ENCODE results near the gene IVD. TPM values are rescaled to one million over a fixed set of nuclear protein-coding genes. Genes with fewer than 3 reads are reported as not detected.
A peak's percentile ranks its signal among the peaks of the same experiment; 100 is the strongest.

IVD gene
- total and polyA plus RNA-seq, 9 of the 15 experiments (the other 6 are each of a cell fraction or from before 2014, with no cell fraction given), result 0.15 to 4.5 (median 2.4) TPM

DNA sequence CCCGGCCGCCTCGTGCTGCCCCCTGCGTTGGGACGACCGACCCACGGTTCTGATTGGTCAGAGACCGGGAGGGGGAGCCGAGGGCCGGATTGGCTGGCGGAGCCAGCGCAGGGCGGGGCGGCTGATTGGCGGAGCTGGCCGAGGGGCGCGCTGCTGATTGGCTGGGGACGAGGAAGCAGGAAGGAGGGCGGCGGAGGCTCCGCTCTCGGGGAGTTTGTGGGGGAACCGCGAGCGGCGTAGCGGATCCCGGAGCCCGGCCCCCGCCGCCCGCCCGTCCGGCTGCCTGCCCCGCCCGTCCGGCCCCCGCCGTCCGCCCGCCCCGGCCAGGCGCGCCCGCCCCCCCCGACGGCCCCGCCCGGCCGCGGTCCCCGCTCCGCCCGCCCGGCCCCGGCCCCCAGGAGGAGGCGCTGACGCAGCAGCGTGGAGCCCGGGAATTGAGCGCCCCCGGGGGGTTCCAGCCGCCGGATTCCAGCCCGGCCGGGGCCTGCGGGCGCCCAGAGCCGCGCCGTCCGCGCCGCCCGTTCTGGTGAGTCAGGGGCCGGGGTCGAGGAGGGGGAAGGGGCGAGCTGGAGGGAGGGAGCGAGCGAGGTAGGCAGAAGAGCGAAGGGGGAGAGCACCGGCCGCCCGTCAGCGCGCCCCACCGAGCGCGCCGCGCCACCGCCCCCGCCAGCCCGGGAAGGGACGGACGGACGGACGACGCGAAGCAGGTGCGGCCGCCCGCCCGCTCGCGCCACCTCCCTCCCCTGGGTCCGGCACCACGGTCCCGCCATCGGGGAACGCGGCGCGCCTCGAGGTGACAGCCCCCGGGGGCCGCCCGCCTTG lies 35.4 kb downstream of the IVD start, which contains the start of gene BAHD1 (continued):
- TF ChIP-seq, protein P1, sequence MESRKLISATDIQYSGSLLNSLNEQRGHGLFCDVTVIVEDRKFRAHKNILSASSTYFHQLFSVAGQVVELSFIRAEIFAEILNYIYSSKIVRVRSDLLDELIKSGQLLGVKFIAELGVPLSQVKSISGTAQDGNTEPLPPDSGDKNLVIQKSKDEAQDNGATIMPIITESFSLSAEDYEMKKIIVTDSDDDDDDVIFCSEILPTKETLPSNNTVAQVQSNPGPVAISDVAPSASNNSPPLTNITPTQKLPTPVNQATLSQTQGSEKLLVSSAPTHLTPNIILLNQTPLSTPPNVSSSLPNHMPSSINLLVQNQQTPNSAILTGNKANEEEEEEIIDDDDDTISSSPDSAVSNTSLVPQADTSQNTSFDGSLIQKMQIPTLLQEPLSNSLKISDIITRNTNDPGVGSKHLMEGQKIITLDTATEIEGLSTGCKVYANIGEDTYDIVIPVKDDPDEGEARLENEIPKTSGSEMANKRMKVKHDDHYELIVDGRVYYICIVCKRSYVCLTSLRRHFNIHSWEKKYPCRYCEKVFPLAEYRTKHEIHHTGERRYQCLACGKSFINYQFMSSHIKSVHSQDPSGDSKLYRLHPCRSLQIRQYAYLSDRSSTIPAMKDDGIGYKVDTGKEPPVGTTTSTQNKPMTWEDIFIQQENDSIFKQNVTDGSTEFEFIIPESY (CRISPR knock-in tag; IDR thresholded peaks at IDR 0.05), result no peak
- TF ChIP-seq GATA2 (CRISPR knock-in tag; IDR thresholded peaks at IDR 0.05), result no peak
- TF ChIP-seq, protein P2, sequence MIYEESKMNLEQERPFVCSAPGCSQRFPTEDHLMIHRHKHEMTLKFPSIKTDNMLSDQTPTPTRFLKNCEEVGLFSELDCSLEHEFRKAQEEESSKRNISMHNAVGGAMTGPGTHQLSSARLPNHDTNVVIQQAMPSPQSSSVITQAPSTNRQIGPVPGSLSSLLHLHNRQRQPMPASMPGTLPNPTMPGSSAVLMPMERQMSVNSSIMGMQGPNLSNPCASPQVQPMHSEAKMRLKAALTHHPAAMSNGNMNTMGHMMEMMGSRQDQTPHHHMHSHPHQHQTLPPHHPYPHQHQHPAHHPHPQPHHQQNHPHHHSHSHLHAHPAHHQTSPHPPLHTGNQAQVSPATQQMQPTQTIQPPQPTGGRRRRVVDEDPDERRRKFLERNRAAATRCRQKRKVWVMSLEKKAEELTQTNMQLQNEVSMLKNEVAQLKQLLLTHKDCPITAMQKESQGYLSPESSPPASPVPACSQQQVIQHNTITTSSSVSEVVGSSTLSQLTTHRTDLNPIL (CRISPR knock-in tag; IDR thresholded peaks at IDR 0.05), result no peak
- TF ChIP-seq, protein P3, sequence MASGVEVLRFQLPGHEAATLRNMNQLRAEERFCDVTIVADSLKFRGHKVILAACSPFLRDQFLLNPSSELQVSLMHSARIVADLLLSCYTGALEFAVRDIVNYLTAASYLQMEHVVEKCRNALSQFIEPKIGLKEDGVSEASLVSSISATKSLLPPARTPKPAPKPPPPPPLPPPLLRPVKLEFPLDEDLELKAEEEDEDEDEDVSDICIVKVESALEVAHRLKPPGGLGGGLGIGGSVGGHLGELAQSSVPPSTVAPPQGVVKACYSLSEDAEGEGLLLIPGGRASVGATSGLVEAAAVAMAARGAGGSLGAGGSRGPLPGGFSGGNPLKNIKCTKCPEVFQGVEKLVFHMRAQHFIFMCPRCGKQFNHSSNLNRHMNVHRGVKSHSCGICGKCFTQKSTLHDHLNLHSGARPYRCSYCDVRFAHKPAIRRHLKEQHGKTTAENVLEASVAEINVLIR (CRISPR knock-in tag; IDR thresholded peaks at IDR 0.05), result no peak
- TF ChIP-seq ZNF165 (CRISPR knock-in tag; IDR thresholded peaks at IDR 0.05; ENCODE audit: borderline replicate concordance), result no peak
- no peak for TF ChIP-seq ZNF57 (CRISPR knock-in tag; IDR thresholded peaks at IDR 0.05)
- no peak for TF ChIP-seq XRCC4 (IDR thresholded peaks at IDR 0.05; ENCODE audit: extremely low read depth, insufficient read depth, insufficient read length)
- no peak for TF ChIP-seq RAD51 (IDR thresholded peaks at IDR 0.05; ENCODE audit: borderline replicate concordance, low read depth)
- TF ChIP-seq, protein P4, sequence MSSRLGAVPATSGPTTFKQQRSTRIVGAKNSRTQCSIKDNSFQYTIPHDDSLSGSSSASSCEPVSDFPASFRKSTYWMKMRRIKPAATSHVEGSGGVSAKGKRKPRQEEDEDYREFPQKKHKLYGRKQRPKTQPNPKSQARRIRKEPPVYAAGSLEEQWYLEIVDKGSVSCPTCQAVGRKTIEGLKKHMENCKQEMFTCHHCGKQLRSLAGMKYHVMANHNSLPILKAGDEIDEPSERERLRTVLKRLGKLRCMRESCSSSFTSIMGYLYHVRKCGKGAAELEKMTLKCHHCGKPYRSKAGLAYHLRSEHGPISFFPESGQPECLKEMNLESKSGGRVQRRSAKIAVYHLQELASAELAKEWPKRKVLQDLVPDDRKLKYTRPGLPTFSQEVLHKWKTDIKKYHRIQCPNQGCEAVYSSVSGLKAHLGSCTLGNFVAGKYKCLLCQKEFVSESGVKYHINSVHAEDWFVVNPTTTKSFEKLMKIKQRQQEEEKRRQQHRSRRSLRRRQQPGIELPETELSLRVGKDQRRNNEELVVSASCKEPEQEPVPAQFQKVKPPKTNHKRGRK (tag; IDR thresholded peaks at IDR 0.05), result no peak
- TF ChIP-seq PML (IDR thresholded peaks at IDR 0.05; ENCODE audit: low read length), result no peak
- peak; percentile 41 for TF ChIP-seq SP2 (IDR thresholded peaks at IDR 0.05; ENCODE audit: extremely low read depth, low read depth, low read length, poor library complexity, severe bottlenecking)
- peak; percentile 20 for TF ChIP-seq TAF1 (IDR thresholded peaks at IDR 0.05; ENCODE audit: control insufficient read depth, extremely low read depth, insufficient read depth, low read length, severe bottlenecking)
- no peak for TF ChIP-seq YBX1 (IDR thresholded peaks at IDR 0.05)
- TF ChIP-seq, protein P5, sequence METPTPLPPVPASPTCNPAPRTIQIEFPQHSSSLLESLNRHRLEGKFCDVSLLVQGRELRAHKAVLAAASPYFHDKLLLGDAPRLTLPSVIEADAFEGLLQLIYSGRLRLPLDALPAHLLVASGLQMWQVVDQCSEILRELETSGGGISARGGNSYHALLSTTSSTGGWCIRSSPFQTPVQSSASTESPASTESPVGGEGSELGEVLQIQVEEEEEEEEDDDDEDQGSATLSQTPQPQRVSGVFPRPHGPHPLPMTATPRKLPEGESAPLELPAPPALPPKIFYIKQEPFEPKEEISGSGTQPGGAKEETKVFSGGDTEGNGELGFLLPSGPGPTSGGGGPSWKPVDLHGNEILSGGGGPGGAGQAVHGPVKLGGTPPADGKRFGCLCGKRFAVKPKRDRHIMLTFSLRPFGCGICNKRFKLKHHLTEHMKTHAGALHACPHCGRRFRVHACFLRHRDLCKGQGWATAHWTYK (CRISPR knock-in tag; IDR thresholded peaks at IDR 0.05), result 0 out of 2 replicates have a peak, but pooled peaks have one; percentile 39
- TF ChIP-seq MBD2 (IDR thresholded peaks at IDR 0.05; ENCODE audit: borderline replicate concordance, low read depth), result peak; percentile 66
- peak; percentile 79 for TF ChIP-seq POLR2G (IDR thresholded peaks at IDR 0.05; ENCODE audit: low read depth, low read length)
- TF ChIP-seq, protein P6, sequence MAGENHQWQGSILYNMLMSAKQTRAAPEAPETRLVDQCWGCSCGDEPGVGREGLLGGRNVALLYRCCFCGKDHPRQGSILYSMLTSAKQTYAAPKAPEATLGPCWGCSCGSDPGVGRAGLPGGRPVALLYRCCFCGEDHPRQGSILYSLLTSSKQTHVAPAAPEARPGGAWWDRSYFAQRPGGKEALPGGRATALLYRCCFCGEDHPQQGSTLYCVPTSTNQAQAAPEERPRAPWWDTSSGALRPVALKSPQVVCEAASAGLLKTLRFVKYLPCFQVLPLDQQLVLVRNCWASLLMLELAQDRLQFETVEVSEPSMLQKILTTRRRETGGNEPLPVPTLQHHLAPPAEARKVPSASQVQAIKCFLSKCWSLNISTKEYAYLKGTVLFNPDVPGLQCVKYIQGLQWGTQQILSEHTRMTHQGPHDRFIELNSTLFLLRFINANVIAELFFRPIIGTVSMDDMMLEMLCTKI (IDR thresholded peaks at IDR 0.05; ENCODE audit: partially characterized antibody), result no peak
